ENCODE data around the gene GPR137C. TPM values are rescaled to one million over a fixed set of nuclear protein-coding genes. Genes with fewer than 3 reads are reported as not detected.

GPR137C gene
- total and polyA plus RNA-seq, 2 of the 13 experiments (the other 11 are each of a cell fraction or from before 2014, with no cell fraction given), result 0.34 to 0.51 TPM

DNA sequence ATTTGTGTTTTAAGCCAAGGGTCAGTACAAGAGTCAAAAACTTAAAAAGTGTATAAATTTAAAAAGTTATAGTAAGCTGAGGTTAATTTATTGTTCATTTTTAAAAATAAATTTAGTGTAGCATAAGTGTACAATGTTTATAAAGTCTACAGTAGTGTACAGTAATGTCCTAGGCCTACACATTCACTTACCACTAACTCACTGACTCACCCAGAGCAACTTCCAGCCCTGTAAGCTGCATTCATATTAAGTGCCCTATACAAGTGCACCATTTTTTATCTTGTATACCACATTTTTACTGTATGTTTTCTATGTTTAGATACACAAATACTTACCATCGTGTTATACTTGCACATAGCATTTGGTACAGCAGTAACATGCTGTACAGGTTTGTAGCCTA lies 37.7 kb downstream of the GPR137C start (continued):
- TF ChIP-seq, protein P1, sequence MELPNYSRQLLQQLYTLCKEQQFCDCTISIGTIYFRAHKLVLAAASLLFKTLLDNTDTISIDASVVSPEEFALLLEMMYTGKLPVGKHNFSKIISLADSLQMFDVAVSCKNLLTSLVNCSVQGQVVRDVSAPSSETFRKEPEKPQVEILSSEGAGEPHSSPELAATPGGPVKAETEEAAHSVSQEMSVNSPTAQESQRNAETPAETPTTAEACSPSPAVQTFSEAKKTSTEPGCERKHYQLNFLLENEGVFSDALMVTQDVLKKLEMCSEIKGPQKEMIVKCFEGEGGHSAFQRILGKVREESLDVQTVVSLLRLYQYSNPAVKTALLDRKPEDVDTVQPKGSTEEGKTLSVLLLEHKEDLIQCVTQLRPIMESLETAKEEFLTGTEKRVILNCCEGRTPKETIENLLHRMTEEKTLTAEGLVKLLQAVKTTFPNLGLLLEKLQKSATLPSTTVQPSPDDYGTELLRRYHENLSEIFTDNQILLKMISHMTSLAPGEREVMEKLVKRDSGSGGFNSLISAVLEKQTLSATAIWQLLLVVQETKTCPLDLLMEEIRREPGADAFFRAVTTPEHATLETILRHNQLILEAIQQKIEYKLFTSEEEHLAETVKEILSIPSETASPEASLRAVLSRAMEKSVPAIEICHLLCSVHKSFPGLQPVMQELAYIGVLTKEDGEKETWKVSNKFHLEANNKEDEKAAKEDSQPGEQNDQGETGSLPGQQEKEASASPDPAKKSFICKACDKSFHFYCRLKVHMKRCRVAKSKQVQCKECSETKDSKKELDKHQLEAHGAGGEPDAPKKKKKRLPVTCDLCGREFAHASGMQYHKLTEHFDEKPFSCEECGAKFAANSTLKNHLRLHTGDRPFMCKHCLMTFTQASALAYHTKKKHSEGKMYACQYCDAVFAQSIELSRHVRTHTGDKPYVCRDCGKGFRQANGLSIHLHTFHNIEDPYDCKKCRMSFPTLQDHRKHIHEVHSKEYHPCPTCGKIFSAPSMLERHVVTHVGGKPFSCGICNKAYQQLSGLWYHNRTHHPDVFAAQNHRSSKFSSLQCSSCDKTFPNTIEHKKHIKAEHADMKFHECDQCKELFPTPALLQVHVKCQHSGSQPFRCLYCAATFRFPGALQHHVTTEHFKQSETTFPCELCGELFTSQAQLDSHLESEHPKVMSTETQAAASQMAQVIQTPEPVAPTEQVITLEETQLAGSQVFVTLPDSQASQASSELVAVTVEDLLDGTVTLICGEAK (IDR thresholded peaks at IDR 0.05), result no peak
- TF ChIP-seq, protein P1 (CRISPR knock-in tag; IDR thresholded peaks at IDR 0.05), result no peak
- TF ChIP-seq, protein P2, sequence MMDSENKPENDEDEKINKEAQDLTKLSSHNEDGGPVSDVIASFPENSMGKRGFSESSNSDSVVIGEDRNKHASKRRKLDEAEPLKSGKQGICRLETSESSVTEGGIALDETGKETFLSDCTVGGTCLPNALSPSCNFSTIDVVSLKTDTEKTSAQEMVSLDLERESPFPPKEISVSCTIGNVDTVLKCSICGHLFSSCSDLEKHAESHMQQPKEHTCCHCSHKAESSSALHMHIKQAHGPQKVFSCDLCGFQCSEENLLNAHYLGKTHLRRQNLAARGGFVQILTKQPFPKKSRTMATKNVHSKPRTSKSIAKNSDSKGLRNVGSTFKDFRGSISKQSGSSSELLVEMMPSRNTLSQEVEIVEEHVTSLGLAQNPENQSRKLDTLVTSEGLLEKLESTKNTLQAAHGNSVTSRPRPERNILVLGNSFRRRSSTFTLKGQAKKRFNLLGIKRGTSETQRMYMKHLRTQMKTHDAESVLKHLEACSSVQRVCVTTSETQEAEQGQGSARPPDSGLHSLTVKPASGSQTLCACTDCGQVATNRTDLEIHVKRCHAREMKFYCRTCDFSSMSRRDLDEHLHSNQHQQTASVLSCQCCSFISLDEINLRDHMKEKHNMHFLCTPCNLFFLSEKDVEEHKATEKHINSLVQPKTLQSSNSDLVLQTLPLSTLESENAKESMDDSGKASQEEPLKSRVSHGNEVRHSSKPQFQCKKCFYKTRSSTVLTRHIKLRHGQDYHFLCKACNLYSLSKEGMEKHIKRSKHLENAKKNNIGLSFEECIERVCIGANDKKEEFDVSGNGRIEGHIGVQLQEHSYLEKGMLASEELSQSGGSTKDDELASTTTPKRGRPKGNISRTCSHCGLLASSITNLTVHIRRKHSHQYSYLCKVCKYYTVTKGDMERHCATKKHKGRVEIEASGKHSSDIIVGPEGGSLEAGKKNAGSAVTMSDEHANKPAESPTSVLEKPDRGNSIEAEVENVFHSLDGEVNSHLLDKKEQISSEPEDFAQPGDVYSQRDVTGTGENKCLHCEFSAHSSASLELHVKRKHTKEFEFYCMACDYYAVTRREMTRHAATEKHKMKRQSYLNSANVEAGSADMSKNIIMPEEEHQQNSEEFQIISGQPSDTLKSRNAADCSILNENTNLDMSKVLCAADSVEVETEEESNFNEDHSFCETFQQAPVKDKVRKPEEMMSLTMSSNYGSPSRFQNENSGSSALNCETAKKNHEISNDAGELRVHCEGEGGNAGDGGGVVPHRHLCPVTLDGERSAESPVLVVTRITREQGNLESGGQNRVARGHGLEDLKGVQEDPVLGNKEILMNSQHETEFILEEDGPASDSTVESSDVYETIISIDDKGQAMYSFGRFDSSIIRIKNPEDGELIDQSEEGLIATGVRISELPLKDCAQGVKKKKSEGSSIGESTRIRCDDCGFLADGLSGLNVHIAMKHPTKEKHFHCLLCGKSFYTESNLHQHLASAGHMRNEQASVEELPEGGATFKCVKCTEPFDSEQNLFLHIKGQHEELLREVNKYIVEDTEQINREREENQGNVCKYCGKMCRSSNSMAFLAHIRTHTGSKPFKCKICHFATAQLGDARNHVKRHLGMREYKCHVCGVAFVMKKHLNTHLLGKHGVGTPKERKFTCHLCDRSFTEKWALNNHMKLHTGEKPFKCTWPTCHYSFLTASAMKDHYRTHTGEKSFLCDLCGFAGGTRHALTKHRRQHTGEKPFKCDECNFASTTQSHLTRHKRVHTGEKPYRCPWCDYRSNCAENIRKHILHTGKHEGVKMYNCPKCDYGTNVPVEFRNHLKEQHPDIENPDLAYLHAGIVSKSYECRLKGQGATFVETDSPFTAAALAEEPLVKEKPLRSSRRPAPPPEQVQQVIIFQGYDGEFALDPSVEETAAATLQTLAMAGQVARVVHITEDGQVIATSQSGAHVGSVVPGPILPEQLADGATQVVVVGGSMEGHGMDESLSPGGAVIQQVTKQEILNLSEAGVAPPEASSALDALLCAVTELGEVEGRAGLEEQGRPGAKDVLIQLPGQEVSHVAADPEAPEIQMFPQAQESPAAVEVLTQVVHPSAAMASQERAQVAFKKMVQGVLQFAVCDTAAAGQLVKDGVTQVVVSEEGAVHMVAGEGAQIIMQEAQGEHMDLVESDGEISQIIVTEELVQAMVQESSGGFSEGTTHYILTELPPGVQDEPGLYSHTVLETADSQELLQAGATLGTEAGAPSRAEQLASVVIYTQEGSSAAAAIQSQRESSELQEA (CRISPR knock-in tag; IDR thresholded peaks at IDR 0.05; ENCODE audit: not compliant biosample characterization), result no peak
- TF ChIP-seq, protein P3, sequence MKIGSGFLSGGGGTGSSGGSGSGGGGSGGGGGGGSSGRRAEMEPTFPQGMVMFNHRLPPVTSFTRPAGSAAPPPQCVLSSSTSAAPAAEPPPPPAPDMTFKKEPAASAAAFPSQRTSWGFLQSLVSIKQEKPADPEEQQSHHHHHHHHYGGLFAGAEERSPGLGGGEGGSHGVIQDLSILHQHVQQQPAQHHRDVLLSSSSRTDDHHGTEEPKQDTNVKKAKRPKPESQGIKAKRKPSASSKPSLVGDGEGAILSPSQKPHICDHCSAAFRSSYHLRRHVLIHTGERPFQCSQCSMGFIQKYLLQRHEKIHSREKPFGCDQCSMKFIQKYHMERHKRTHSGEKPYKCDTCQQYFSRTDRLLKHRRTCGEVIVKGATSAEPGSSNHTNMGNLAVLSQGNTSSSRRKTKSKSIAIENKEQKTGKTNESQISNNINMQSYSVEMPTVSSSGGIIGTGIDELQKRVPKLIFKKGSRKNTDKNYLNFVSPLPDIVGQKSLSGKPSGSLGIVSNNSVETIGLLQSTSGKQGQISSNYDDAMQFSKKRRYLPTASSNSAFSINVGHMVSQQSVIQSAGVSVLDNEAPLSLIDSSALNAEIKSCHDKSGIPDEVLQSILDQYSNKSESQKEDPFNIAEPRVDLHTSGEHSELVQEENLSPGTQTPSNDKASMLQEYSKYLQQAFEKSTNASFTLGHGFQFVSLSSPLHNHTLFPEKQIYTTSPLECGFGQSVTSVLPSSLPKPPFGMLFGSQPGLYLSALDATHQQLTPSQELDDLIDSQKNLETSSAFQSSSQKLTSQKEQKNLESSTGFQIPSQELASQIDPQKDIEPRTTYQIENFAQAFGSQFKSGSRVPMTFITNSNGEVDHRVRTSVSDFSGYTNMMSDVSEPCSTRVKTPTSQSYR (CRISPR knock-in tag; IDR thresholded peaks at IDR 0.05; ENCODE audit: borderline replicate concordance), result no peak
- TF ChIP-seq SP5 (CRISPR knock-in tag; IDR thresholded peaks at IDR 0.05; ENCODE audit: borderline replicate concordance, low read depth), result no peak
- TF ChIP-seq, protein P4, sequence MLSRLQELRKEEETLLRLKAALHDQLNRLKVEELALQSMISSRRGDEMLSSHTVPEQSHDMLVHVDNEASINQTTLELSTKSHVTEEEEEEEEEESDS (CRISPR knock-in tag; IDR thresholded peaks at IDR 0.05; ENCODE audit: borderline replicate concordance), result no peak

Data from HepG2 (cell line).